HepG2 (cell line): Measurements from ENCODE around the gene MDFIC. TPM values are rescaled to one million over a fixed set of nuclear protein-coding genes. Genes with fewer than 3 reads are reported as not detected.

Source experiments
- ATAC-seq: fragments of 200-7000 bp; cut with Tn5 transposase; 3 replicates; pipeline ENCODE4 v1.9.1; 2020; ENCODE audit warnings: mild to moderate bottlenecking, moderate library complexity
- Bru-seq: library from RNA; stranded (reverse); fragments of 400-500 nt; gene quantifications from one replicate; lab custom pipeline; 2021; lab: Mats Ljungman, UMichigan
- BruChase-seq, 2 experiments: library from RNA; stranded (reverse); fragments of 400-500 nt; gene quantifications; one replicate each; lab custom pipeline; 2021; lab: Mats Ljungman, UMichigan
- BruUV-seq: library from RNA; stranded (reverse); fragments of 400-500 nt; replicated peaks from 2 replicates; lab custom pipeline; 2021; lab: Mats Ljungman, UMichigan
- CTCF ChIA-PET: fragments of 300-600 bp; formaldehyde crosslinking; extraction: SDS; loops from one replicate; lab custom pipeline; 2021; ENCODE audit warnings: low total read pairs, inconsistent platforms, low intra/inter-chr PET ratio; lab: Yijun Ruan, JAX
- POLR2A ChIA-PET: fragments of 350-600 bp; sonication (Branson Sonifier 250); formaldehyde crosslinking; loops from one replicate; lab custom pipeline; 2020; ENCODE audit warnings: antibody characterized with exemption, inconsistent platforms; lab: Yijun Ruan, JAX
- DNase-seq: peaks from one replicate; pipeline ENCODE4 v3.0.0-alpha.2; 2015; ENCODE audit warnings: low spot score
- FAIRE-seq: peaks from 3 replicates; lab custom pipeline; 2011; peaks lifted over from hg19 to GRCh38; lab: Jason Lieb, UNC
- H2AFZ ChIP-seq: one replicate; pipeline ENCODE4 v1.6.1; 2011; ENCODE audit warnings: low read length, inconsistent platforms
- H3K27ac ChIP-seq: fragments of 300-600 bp; 3 replicates; pipeline ENCODE4 v1.8.0; 2011; ENCODE audit warnings: mixed run types, mild to moderate bottlenecking, mixed read lengths, low read length, inconsistent platforms; ENCODE audit not compliant: insufficient read depth; ENCODE audit errors: extremely low read length
- H3K27me3 ChIP-seq, 2 experiments: fragments of 200-600 bp in 1 of 2; 2 replicates in 1 of 2; 3 replicates in 1 of 2; pipeline versions ENCODE4 v1.6.0 to v1.8.0; 2011; ENCODE audit warnings: low read length in 2 of 2, mild to moderate bottlenecking in 2 of 2, moderate library complexity in 2 of 2, inconsistent platforms in 1 of 2; ENCODE audit not compliant: insufficient read depth in 2 of 2, control insufficient read depth in 1 of 2
- H3K36me3 ChIP-seq, 2 experiments: fragments of 200-600 bp in 1 of 2; replicated peaks in 1 of 2; 2 replicates in 1 of 2; 3 replicates in 1 of 2; pipeline versions ENCODE4 v1.5.1 to v1.8.0; 2011; ENCODE audit warnings: low read length in 2 of 2, inconsistent platforms in 1 of 2; ENCODE audit not compliant: insufficient read depth in 2 of 2, control insufficient read depth in 1 of 2
- H3K4me1 ChIP-seq: 2 replicates; pipeline ENCODE4 v1.5.1; 2012; ENCODE audit warnings: low read length, inconsistent platforms; ENCODE audit not compliant: insufficient read depth
- H3K4me2 ChIP-seq: 2 replicates; pipeline ENCODE4 v1.6.0; 2011; ENCODE audit warnings: low read depth, low read length, inconsistent platforms
- H3K4me3 ChIP-seq, 3 experiments: fragments of 200-600 bp in 1 of 3; sonication (generic), shearing (Covaris generic) in 1 of 3; replicated peaks in 1 of 3; 2 replicates each; pipeline ENCODE4 v1.5.1; 2011 to 2016; ENCODE audit warnings: low read length in 3 of 3, inconsistent platforms in 2 of 3, low read depth in 2 of 3, mild to moderate bottlenecking in 2 of 3, control low read depth in 1 of 3, mixed read lengths in 1 of 3; ENCODE audit not compliant: insufficient read depth in 1 of 3
- H3K79me2 ChIP-seq: one replicate; pipeline ENCODE4 v1.6.1; 2011; ENCODE audit warnings: low read length, inconsistent platforms; ENCODE audit not compliant: insufficient read depth
- H3K9ac ChIP-seq: 2 replicates; pipeline ENCODE4 v1.6.0; 2011; ENCODE audit warnings: mild to moderate bottlenecking, low read depth, low read length, inconsistent platforms; ENCODE audit not compliant: insufficient read depth
- H3K9me3 ChIP-seq: 2 replicates; pipeline ENCODE4 v1.5.1; 2012; ENCODE audit warnings: mild to moderate bottlenecking, low read length
- H4K20me1 ChIP-seq: 2 replicates; pipeline ENCODE4 v1.6.0; 2011; ENCODE audit warnings: inconsistent platforms, mild to moderate bottlenecking, low read length, moderate library complexity; ENCODE audit not compliant: insufficient read depth
- HNRNPK ChIP-seq: fragments of 200-400 bp; formaldehyde crosslinking; IDR thresholded peaks from 2 replicates; pipeline ENCODE4 v1.6.1; 2018; ENCODE audit warnings: low read length, low read depth, moderate library complexity, mild to moderate bottlenecking; ENCODE audit not compliant: poor library complexity, severe bottlenecking
- HNRNPLL ChIP-seq: fragments of 200-400 bp; formaldehyde crosslinking; IDR thresholded peaks from 2 replicates; pipeline ENCODE4 v1.6.1; 2017; ENCODE audit warnings: mild to moderate bottlenecking, low read depth, low read length; ENCODE audit not compliant: poor library complexity, severe bottlenecking
- KDM2A ChIP-seq: sonication (generic); formaldehyde crosslinking; IDR thresholded peaks from 2 replicates; pipeline ENCODE4 v1.4.0; 2020; ENCODE audit warnings: low read depth, missing genetic modification reagents, borderline replicate concordance
- ZFY ChIP-seq: sonication (generic); formaldehyde crosslinking; IDR thresholded peaks from 2 replicates; pipeline ENCODE4 v1.4.0; 2020; ENCODE audit warnings: missing genetic modification reagents
- ZNF260 ChIP-seq: sonication (generic); formaldehyde crosslinking; IDR thresholded peaks from 2 replicates; pipeline ENCODE4 v1.4.0; 2020; ENCODE audit warnings: missing genetic modification reagents, low read depth, mild to moderate bottlenecking, borderline replicate concordance
- WGBS: methylation state at CpG from one replicate; pipeline ENCODE4 v1.1.6; 2017; ENCODE audit warnings: low lambda C conversion rate; 5-methylcytosine and 5-hydroxymethylcytosine counted together
- in situ Hi-C: cut with HindIII; loops from 2 replicates; pipeline ENCODE4 v1.10.0; 2017; ENCODE audit warnings: low pct_unique_long_range_greater_than_20kb; ENCODE audit not compliant: extremely low pct_ligation_motif_present
- intact Hi-C: fragments of 100-400 bp; cut with micrococcal nuclease; formaldehyde crosslinking; loops from one replicate; pipeline ENCODE4 v1.10.0; 2022; ENCODE audit not compliant: unreplicated experiment
- long read RNA-seq, 2 experiments: library from RNA in 1 of 2; library from polyadenylated mRNA in 1 of 2; stranded (forward) in 1 of 2; unstranded in 1 of 2; transcript quantifications; one replicate each; pipeline ENCODE4 v2.0.0, GENCODE V29; 2019 to 2022
- polyA minus RNA-seq, 3 experiments: library from RNA; depleted of rRNA, polyadenylated mRNA; stranded (reverse); fragments of >200 nt; gene quantifications; 2 replicates each; pipeline ENCODE4 v1.2.3, GENCODE V29; 2011; ENCODE audit warnings: low replicate concordance in 1 of 3
- polyA plus RNA-seq, 8 experiments: library from polyadenylated mRNA; depleted of rRNA in 3 of 8; stranded (reverse) in 7 of 8; unstranded in 1 of 8; fragments of >200 nt; fragmentation: Illumina TruSeq in 4 of 8; extraction: Trizol in 4 of 8; gene quantifications; 2 replicates each; pipeline versions ENCODE4 v1.2.1 to v1.2.3, GENCODE V29; 2011 to 2016; ENCODE audit warnings: low read depth in 4 of 8, missing spikeins in 1 of 8, mixed read lengths in 1 of 8; ENCODE audit not compliant: insufficient read depth in 1 of 8
- total RNA-seq, 5 experiments: library from RNA; depleted of rRNA; stranded (reverse); fragments of >200 nt; fragmentation: Illumina TruSeq; extraction: Trizol; gene quantifications; 2 replicates each; pipeline ENCODE4 v1.2.3, GENCODE V29; 2016; ENCODE audit warnings: low read depth in 1 of 5
- TF ChIP-seq, protein P1 (sequence below): sonication (generic); formaldehyde crosslinking; IDR thresholded peaks from 2 replicates; pipeline ENCODE4 v1.9.0; 2022; ENCODE audit warnings: missing genetic modification reagents, mild to moderate bottlenecking, borderline replicate concordance
- TF ChIP-seq, protein P2 (sequence below): sonication (generic); formaldehyde crosslinking; IDR thresholded peaks from 2 replicates; pipeline ENCODE4 v1.8.0; 2022; ENCODE audit warnings: mild to moderate bottlenecking, missing genetic modification reagents; ENCODE audit not compliant: insufficient replicate concordance
- TF ChIP-seq, protein P3 (sequence below): sonication (generic); formaldehyde crosslinking; IDR thresholded peaks from 2 replicates; pipeline ENCODE4 v1.4.0; 2020; ENCODE audit warnings: missing genetic modification reagents
- TF ChIP-seq, protein P4 (sequence below): sonication (generic); formaldehyde crosslinking; IDR thresholded peaks from 2 replicates; pipeline ENCODE4 v1.8.1; 2023; ENCODE audit warnings: mild to moderate bottlenecking, moderate library complexity, missing genetic modification reagents

Gene MDFIC, protein sequence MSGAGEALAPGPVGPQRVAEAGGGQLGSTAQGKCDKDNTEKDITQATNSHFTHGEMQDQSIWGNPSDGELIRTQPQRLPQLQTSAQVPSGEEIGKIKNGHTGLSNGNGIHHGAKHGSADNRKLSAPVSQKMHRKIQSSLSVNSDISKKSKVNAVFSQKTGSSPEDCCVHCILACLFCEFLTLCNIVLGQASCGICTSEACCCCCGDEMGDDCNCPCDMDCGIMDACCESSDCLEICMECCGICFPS
- total RNA-seq (2016; rRNA removed; fragmentation: Illumina TruSeq; extraction: Trizol) (not detected in 2 replicates), polyA plus RNA-seq (2011; rRNA removed) (0.10 and 0.13 TPM in 2 replicates), polyA minus RNA-seq (2011; rRNA and poly(A)+ RNA removed; ENCODE audit: low replicate concordance) (30.1 TPM in 1 of 2 replicates, not detected in the other), Bru-seq, nascent RNA (percentile 16 among the genes with signal in this experiment), BruChase-seq, experiment 1, labeled RNA remaining after a 6-hour chase (percentile 14 among the genes with signal in this experiment), BruChase-seq, experiment 2, labeled RNA remaining after a 2-hour chase (percentile 15 among the genes with signal in this experiment)
- total RNA-seq (2016; cell fraction: cytosol; rRNA removed; fragmentation: Illumina TruSeq; extraction: Trizol; ENCODE audit: low read depth), result not detected in 2 replicates
- total RNA-seq (2016; cell fraction: insoluble cytoplasmic fraction; rRNA removed; fragmentation: Illumina TruSeq; extraction: Trizol), result 0.39 TPM in 1 of 2 replicates, not detected in the other
- total RNA-seq (2016; cell fraction: membrane; rRNA removed; fragmentation: Illumina TruSeq; extraction: Trizol), result 0.09 TPM in 1 of 2 replicates, not detected in the other
- not detected in 2 replicates for total RNA-seq (2016; cell fraction: nucleus; rRNA removed; fragmentation: Illumina TruSeq; extraction: Trizol)
- polyA plus RNA-seq (2011; cell fraction: cytosol; rRNA removed), result 0.06 and 0.07 TPM in 2 replicates
- polyA plus RNA-seq (2011; cell fraction: nucleus; rRNA removed), result not detected in 2 replicates
- 0.19 and 0.21 TPM in 2 replicates for polyA plus RNA-seq (2012)
- not detected in 2 replicates for polyA plus RNA-seq (2016; cell fraction: cytosol; fragmentation: Illumina TruSeq; extraction: Trizol; ENCODE audit: low read depth)
- polyA plus RNA-seq (2016; cell fraction: insoluble cytoplasmic fraction; fragmentation: Illumina TruSeq; extraction: Trizol; ENCODE audit: low read depth), result 0.04 TPM in 1 of 2 replicates, not detected in the other
- polyA plus RNA-seq (2016; cell fraction: membrane; fragmentation: Illumina TruSeq; extraction: Trizol; ENCODE audit: low read depth), result 0.26 TPM in 1 of 2 replicates, not detected in the other
- not detected in 2 replicates for polyA plus RNA-seq (2016; cell fraction: nucleus; fragmentation: Illumina TruSeq; extraction: Trizol; ENCODE audit: insufficient read depth, low read depth)
- not detected in 2 replicates for polyA minus RNA-seq (2011; cell fraction: cytosol; rRNA and poly(A)+ RNA removed)
- 0.26 TPM in 1 of 2 replicates, not detected in the other for polyA minus RNA-seq (2011; cell fraction: nucleus; rRNA and poly(A)+ RNA removed)
- long read RNA-seq, experiment 1, result 0 reads
- long read RNA-seq, experiment 2, partial matches to known transcripts, result 0 of 1 reads
- long read RNA-seq, experiment 2, other reads (novel, unspliced or antisense), result 1 of 1 reads

DNA sequence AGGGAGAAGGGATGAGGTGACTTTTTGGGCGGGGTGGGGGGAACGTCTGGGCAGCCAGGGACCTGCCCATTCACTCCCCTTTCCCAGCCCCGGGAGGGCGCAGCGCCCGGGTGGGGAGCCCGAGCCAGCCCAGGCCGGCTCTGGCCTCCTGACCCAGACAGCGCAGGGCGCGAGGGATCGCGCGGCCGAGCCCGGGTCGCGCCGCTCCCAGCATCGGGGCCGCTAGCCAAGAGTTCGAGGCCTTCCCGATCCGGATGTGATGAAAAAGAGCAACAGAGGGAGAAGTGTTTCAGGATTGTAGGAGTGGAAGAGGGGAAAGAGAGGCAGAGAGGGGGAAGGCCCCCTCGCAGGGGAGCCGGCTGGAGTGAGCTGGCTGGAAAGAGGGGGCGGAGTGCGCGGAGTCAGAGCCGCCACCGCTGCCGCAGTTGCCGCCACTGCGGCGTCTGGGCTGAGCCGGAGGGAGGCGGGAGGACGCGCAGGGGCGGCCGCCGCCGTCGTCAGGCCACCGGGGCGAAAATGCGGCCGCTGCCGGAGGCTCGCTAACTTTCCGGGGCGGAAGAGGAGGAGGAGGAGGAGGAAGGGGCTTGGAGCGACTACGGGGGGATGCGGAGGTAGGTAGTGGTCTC is at the start of gene MDFIC:
TSS of gene MDFIC (plus strand) at position 69 of the 626 bp plus-strand sequence. CDS start 940 bp downstream, outside the sequence.
- H3K4me1 ChIP-seq, result peaks cover 19% of the 10 kb centered on the region
- DNase-seq, result no peak
- H3K79me2 ChIP-seq, result no peaks in the 10 kb centered on the region
- H3K9me3 ChIP-seq, result no peaks in the 10 kb centered on the region
- BruUV-seq, result no TSS peak
- 2% methylated on average over 43 of the region's 55 CpGs for WGBS
- no peak for FAIRE-seq
- in situ Hi-C loops (no loop called here), intact Hi-C loops (no loop called here)
- H3K27ac ChIP-seq, result no peak within 1 kb of the TSS
- H3K4me2 ChIP-seq, result peak within 1 kb of the TSS; percentile 73
- H3K36me3 ChIP-seq, result no peaks in the 10 kb centered on the region
- peaks cover 2 to 19% of the 10 kb centered on the region in 2 experiments; a peak in 3 of 5 replicates for H3K27me3 ChIP-seq
- no peaks in the 10 kb centered on the region for H4K20me1 ChIP-seq
- peak; percentile 90 for ATAC-seq
- ChIA-PET CTCF (no interaction called here), POLR2A (no interaction called here)
- no peak within 1 kb of the TSS for H2AFZ ChIP-seq
- H3K4me3 ChIP-seq, result peak within 1 kb of the TSS; percentile 4 to 68 (median 50)
- H3K9ac ChIP-seq, result no peak within 1 kb of the TSS
- TF ChIP-seq, protein P1, sequence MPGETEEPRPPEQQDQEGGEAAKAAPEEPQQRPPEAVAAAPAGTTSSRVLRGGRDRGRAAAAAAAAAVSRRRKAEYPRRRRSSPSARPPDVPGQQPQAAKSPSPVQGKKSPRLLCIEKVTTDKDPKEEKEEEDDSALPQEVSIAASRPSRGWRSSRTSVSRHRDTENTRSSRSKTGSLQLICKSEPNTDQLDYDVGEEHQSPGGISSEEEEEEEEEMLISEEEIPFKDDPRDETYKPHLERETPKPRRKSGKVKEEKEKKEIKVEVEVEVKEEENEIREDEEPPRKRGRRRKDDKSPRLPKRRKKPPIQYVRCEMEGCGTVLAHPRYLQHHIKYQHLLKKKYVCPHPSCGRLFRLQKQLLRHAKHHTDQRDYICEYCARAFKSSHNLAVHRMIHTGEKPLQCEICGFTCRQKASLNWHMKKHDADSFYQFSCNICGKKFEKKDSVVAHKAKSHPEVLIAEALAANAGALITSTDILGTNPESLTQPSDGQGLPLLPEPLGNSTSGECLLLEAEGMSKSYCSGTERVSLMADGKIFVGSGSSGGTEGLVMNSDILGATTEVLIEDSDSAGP, result peak; percentile 24; the same call in 1 of the 2 replicates
- TF ChIP-seq, protein P2, sequence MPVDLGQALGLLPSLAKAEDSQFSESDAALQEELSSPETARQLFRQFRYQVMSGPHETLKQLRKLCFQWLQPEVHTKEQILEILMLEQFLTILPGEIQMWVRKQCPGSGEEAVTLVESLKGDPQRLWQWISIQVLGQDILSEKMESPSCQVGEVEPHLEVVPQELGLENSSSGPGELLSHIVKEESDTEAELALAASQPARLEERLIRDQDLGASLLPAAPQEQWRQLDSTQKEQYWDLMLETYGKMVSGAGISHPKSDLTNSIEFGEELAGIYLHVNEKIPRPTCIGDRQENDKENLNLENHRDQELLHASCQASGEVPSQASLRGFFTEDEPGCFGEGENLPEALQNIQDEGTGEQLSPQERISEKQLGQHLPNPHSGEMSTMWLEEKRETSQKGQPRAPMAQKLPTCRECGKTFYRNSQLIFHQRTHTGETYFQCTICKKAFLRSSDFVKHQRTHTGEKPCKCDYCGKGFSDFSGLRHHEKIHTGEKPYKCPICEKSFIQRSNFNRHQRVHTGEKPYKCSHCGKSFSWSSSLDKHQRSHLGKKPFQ (CRISPR knock-in tag), result no peak
- TF ChIP-seq, protein P3, sequence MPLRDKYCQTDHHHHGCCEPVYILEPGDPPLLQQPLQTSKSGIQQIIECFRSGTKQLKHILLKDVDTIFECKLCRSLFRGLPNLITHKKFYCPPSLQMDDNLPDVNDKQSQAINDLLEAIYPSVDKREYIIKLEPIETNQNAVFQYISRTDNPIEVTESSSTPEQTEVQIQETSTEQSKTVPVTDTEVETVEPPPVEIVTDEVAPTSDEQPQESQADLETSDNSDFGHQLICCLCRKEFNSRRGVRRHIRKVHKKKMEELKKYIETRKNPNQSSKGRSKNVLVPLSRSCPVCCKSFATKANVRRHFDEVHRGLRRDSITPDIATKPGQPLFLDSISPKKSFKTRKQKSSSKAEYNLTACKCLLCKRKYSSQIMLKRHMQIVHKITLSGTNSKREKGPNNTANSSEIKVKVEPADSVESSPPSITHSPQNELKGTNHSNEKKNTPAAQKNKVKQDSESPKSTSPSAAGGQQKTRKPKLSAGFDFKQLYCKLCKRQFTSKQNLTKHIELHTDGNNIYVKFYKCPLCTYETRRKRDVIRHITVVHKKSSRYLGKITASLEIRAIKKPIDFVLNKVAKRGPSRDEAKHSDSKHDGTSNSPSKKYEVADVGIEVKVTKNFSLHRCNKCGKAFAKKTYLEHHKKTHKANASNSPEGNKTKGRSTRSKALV, result 0 out of 2 replicates have a peak, but pooled peaks have one; percentile 64
- TF ChIP-seq HNRNPK (peak; percentile 70), ZFY (CRISPR knock-in tag) (peak; percentile 44; the same call in 1 of the 2 replicates), KDM2A (CRISPR knock-in tag) (0 out of 2 replicates have a peak, but pooled peaks have one; percentile 21), ZNF260 (CRISPR knock-in tag) (no peak), HNRNPLL (peak; percentile 73)
- TF ChIP-seq, protein P4, sequence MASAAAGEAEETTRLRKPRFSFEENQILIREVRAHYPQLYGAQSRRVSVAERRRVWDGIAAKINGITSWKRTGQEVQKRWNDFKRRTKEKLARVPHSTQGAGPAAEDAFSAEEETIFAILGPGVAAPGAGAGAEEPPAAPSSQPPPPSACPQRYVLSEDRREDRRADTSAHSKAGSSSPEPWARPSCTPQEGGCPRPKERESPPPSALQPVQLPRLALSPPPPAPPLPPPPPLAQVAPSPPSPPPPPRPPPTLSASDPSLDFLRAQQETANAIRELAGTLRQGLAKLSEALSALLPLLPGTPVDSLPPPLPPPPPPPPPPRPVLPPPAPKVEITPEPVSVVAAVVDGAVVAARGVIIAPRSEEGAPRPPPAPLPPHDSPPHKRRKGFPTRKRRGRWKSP, result peak; percentile 36; the same call in 1 of the 2 replicates
